ENCODE data around the gene MED26. TPM values are rescaled to one million over a fixed set of nuclear protein-coding genes. Genes with fewer than 3 reads are reported as not detected.
"Not testable (repeated sequence)": the region's sequence is repeated elsewhere in the genome, so short reads cannot be mapped to it uniquely, and the experiment has no call there.

Gene MED26
- total and polyA plus RNA-seq, 4 donors = 7.0 to 18.2 (median 8.2) TPM

DNA sequence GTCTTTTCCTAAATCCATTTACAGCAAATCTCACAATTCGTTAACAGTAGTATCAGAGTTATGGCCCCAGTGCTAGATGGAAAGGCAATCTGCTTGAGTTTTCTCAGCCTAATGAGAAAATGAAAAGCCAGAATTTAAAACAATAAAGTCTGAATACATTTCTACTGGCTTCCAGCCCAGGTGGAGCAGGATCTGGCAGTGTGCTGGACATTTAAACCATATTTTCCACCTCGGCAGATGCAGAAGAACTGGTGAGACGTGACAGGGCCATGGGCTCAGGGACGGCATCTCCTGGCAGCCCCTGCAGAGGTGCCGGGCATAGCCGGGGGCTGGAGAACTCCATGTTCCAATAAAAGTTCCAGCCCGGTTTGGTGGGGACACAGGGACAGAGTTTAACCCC is 24.9 kb upstream of the MED26 start:
- Histone ChIP-seq H3K4me1 (ENCODE audit: control insufficient read depth in 5 of 5, insufficient read depth in 5 of 5, low read length in 5 of 5) (peaks cover 0 to 5% (median 0%) of the 10 kb centered on the region in 5 donors), H3K4me3 (no peak overlapping the region), H3K9ac (ENCODE audit: insufficient read depth in 1 of 2, low read length in 2 of 2) (no peak overlapping the region), H3K27ac (ENCODE audit: low read depth in 1 of 2, low read length in 1 of 2) (no peak overlapping the region), H3K9me3 (ENCODE audit: control insufficient read depth in 4 of 4, insufficient read depth in 3 of 4, low read length in 3 of 4) (peaks cover 0 to 2% (median 0%) of the 10 kb centered on the region in 4 donors), H3K36me3 (ENCODE audit: control insufficient read depth in 4 of 4, insufficient read depth in 4 of 4, low read length in 4 of 4) (peaks cover 19 to 64% (median 51%) of the 10 kb centered on the region in 4 donors), H3K27me3 (ENCODE audit: control insufficient read depth in 3 of 3, insufficient read depth in 3 of 3, low read length in 2 of 3) (no peaks in the 10 kb centered on the region)
- DNase-seq = no peak
- ATAC-seq (ENCODE audit: insufficient read depth, low FRiP score) = no peak
- WGBS, 2 donors = 86 to 87% methylated on average over 7 of the region's 7 CpGs
- TF ChIP-seq, protein P1, sequence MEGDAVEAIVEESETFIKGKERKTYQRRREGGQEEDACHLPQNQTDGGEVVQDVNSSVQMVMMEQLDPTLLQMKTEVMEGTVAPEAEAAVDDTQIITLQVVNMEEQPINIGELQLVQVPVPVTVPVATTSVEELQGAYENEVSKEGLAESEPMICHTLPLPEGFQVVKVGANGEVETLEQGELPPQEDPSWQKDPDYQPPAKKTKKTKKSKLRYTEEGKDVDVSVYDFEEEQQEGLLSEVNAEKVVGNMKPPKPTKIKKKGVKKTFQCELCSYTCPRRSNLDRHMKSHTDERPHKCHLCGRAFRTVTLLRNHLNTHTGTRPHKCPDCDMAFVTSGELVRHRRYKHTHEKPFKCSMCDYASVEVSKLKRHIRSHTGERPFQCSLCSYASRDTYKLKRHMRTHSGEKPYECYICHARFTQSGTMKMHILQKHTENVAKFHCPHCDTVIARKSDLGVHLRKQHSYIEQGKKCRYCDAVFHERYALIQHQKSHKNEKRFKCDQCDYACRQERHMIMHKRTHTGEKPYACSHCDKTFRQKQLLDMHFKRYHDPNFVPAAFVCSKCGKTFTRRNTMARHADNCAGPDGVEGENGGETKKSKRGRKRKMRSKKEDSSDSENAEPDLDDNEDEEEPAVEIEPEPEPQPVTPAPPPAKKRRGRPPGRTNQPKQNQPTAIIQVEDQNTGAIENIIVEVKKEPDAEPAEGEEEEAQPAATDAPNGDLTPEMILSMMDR (IDR thresholded peaks at IDR 0.05; ENCODE audit: control extremely low read depth, extremely low read depth) = no peak

DNA sequence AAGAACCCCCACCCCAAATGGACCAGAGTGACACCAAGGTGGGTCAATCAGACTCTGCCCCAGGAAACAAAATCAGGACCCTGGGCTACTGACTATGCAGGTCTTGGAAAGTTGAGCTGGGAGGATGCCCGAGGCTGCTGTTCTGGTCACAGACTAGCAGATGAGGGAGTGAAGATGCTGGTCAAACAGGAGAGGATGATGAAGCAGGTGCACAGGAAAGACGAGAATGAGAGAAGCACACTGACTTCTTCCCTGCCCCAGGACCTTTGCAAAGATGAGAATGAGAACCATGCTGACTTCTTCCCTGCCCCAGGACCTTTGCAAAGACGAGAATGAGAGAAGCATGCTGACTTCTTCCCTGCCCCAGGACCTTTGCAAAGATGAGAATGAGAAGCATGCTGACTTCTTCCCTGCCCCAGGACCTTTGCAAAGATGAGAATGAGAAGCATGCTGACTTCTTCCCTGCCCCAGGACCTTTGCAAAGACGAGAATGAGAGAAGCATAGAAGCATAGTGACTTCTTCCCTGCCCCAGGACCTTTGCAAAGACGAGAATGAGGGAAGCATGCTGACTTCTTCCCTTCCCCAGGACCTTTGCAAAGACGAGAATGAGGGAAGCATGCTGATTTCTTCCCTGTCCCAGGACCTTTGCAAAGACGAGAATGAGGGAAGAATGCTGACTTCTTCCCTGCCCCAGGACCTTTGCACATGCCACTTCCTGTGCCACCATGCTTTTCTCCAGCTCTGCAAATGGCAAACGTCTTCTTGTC is 23.6 kb upstream of the MED26 start:
- not testable (repeated sequence) for H3K9me3 ChIP-seq (ENCODE audit: control insufficient read depth in 4 of 4, insufficient read depth in 3 of 4, low read length in 3 of 4); H3K27me3 ChIP-seq (ENCODE audit: control insufficient read depth in 3 of 3, insufficient read depth in 3 of 3, low read length in 2 of 3); ATAC-seq (ENCODE audit: insufficient read depth, low FRiP score); DNase-seq; H3K4me1 ChIP-seq (ENCODE audit: control insufficient read depth in 5 of 5, insufficient read depth in 5 of 5, low read length in 5 of 5); H3K27ac ChIP-seq (ENCODE audit: low read depth in 1 of 2, low read length in 1 of 2); H3K9ac ChIP-seq (ENCODE audit: insufficient read depth in 1 of 2, low read length in 2 of 2); H3K4me3 ChIP-seq
- WGBS, 2 donors = 95% methylated on average over 8 of the region's 8 CpGs
- peaks cover 24 to 58% (median 45%) of the 10 kb centered on the region in 4 donors for H3K36me3 ChIP-seq (ENCODE audit: control insufficient read depth in 4 of 4, insufficient read depth in 4 of 4, low read length in 4 of 4)

DNA sequence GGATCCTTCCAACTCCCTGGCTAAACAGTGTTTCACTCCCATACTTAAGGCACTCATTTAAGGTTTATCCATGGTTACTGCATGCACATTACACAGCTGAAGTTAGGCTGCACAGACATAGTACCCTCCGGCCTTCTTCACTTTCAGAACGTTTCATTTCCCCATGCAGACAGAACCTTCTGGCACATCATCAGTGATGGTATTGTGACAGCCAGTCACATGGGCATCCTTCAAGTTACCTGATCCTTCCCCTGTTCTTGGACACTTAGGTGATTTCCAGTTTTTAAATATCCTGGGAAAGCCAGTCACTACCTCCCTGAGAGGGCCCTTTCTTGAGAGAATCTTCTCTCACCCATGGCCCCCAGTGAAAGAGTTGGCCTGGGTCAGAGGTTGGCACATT is 22.8 kb upstream of the MED26 start:
- DNase-seq = no peak
- Histone ChIP-seq H3K4me1 (ENCODE audit: control insufficient read depth in 5 of 5, insufficient read depth in 5 of 5, low read length in 5 of 5) (peaks cover 0 to 3% (median 0%) of the 10 kb centered on the region in 5 donors), H3K27me3 (ENCODE audit: control insufficient read depth in 3 of 3, insufficient read depth in 3 of 3, low read length in 2 of 3) (no peaks in the 10 kb centered on the region), H3K9ac (ENCODE audit: insufficient read depth in 1 of 2, low read length in 2 of 2) (no peak overlapping the region), H3K36me3 (ENCODE audit: control insufficient read depth in 4 of 4, insufficient read depth in 4 of 4, low read length in 4 of 4) (peaks cover 26 to 59% (median 47%) of the 10 kb centered on the region in 4 donors), H3K27ac (ENCODE audit: low read depth in 1 of 2, low read length in 1 of 2) (no peak overlapping the region), H3K4me3 (no peak overlapping the region), H3K9me3 (ENCODE audit: control insufficient read depth in 4 of 4, insufficient read depth in 3 of 4, low read length in 3 of 4) (peaks cover 0 to 2% (median 0%) of the 10 kb centered on the region in 4 donors)
- TF ChIP-seq, protein P1 (IDR thresholded peaks at IDR 0.05; ENCODE audit: control extremely low read depth, extremely low read depth) = no peak
- 44 to 70% methylated on average over 2 of the region's 2 CpGs for WGBS, 2 donors
- no peak for ATAC-seq (ENCODE audit: insufficient read depth, low FRiP score)

DNA sequence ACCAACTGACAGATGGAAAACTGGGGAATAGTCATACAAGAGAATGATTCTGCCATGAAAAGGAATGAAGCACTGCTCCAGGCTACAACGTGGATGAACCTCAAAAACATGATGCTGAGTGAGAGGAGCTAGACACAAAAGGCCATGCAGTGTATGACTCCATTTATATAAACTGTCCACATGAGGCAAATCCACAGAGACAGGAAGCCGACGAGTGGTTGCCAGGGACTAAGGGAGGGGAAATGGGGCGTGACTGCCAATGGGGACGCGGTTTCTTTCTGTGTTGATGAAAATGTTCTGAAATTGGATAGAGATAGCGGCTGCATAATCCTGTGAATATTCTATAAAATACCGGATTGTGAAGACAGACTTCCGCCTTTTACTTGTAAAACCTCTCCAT is 21.7 kb upstream of the MED26 start:
- no peak overlapping the region for H3K27ac ChIP-seq (ENCODE audit: low read depth in 1 of 2, low read length in 1 of 2)
- no peak overlapping the region for H3K4me3 ChIP-seq
- H3K9ac ChIP-seq (ENCODE audit: insufficient read depth in 1 of 2, low read length in 2 of 2) = no peak overlapping the region
- H3K4me1 ChIP-seq (ENCODE audit: control insufficient read depth in 5 of 5, insufficient read depth in 5 of 5, low read length in 5 of 5) = peaks cover 0 to 3% (median 0%) of the 10 kb centered on the region in 5 donors
- no peak for ATAC-seq (ENCODE audit: insufficient read depth, low FRiP score)
- peaks cover 22 to 61% (median 50%) of the 10 kb centered on the region in 4 donors for H3K36me3 ChIP-seq (ENCODE audit: control insufficient read depth in 4 of 4, insufficient read depth in 4 of 4, low read length in 4 of 4)
- peaks cover 0 to 2% (median 0%) of the 10 kb centered on the region in 4 donors for H3K9me3 ChIP-seq (ENCODE audit: control insufficient read depth in 4 of 4, insufficient read depth in 3 of 4, low read length in 3 of 4)
- no peak for DNase-seq
- TF ChIP-seq, protein P1 (IDR thresholded peaks at IDR 0.05; ENCODE audit: control extremely low read depth, extremely low read depth) = no peak
- no peaks in the 10 kb centered on the region for H3K27me3 ChIP-seq (ENCODE audit: control insufficient read depth in 3 of 3, insufficient read depth in 3 of 3, low read length in 2 of 3)
- 32 to 52% methylated on average over 9 of the region's 9 CpGs for WGBS, 2 donors
